Measurements from ENCODE around the gene TNK1.

Gene TNK1

GRCh38 chr17:7426203-7426863, 45.4 kb downstream of the TNK1 start:
- intact Hi-C loops (cut with DNase I) = no loop called here
- DNase-seq = peak in 1 of 10 donors; percentile 47

GRCh38 chr17:7426896-7427489, 46.1 kb downstream of the TNK1 start:
- DNase-seq = peak in 1 of 10 donors; percentile 75
- intact Hi-C loops (cut with DNase I) = no loop called here

- intact Hi-C loops (cut with DNase I) = no loop called here
- DNase-seq = no peak
Measured at GRCh38 chr17:7427549-7427948, 46.7 kb downstream of the TNK1 start.

GRCh38 chr17:7428557-7428956, 47.7 kb downstream of the TNK1 start, which contains the start of gene SPEM3:
Gene SPEM3, plus strand, starts transcription at chr17:7428857. Its CDS starts 46 bp downstream, at chr17:7428903.
- intact Hi-C loops (cut with DNase I) = no loop called here
- no peak for DNase-seq

- intact Hi-C loops (cut with DNase I) = loop anchor here (10.0 kb wide), 1 partner anchor 155 kb away; the partner anchor contains the start of gene MPDU1
- DNase-seq = peak in 1 of 10 donors; percentile 76
Measured at GRCh38 chr17:7429722-7430121, 48.8 kb downstream of the TNK1 start.

DNA sequence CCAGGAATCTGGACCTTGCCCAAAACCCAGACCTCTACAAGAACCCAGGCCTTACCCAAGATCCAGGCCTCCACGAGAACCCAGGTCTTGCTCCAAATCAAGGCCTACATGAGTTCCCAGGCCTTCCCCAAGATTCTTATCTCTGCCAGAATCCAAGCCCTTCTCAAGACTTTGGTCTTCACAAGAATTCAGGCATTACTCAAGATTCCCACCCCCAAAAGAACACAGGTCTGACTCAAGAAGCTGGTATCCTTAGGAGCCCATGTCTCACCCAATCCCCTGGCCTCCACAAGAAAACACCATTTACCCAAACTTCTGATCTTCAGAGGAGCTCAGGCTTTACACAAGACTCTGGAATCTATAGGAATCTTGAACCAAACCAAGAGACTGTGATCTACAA, 50.3 kb downstream of the TNK1 start:
- intact Hi-C loops (cut with DNase I) = loop anchor here (10.0 kb wide), 1 partner anchor 154 kb away; the partner anchor contains the start of gene MPDU1
- DNase-seq = no peak

- intact Hi-C loops (cut with DNase I) = loop anchor here (10.0 kb wide), 1 partner anchor 153 kb away; the partner anchor contains the start of gene MPDU1
- no peak for DNase-seq
Measured at GRCh38 chr17:7432296-7432695, 51.4 kb downstream of the TNK1 start.

DNA sequence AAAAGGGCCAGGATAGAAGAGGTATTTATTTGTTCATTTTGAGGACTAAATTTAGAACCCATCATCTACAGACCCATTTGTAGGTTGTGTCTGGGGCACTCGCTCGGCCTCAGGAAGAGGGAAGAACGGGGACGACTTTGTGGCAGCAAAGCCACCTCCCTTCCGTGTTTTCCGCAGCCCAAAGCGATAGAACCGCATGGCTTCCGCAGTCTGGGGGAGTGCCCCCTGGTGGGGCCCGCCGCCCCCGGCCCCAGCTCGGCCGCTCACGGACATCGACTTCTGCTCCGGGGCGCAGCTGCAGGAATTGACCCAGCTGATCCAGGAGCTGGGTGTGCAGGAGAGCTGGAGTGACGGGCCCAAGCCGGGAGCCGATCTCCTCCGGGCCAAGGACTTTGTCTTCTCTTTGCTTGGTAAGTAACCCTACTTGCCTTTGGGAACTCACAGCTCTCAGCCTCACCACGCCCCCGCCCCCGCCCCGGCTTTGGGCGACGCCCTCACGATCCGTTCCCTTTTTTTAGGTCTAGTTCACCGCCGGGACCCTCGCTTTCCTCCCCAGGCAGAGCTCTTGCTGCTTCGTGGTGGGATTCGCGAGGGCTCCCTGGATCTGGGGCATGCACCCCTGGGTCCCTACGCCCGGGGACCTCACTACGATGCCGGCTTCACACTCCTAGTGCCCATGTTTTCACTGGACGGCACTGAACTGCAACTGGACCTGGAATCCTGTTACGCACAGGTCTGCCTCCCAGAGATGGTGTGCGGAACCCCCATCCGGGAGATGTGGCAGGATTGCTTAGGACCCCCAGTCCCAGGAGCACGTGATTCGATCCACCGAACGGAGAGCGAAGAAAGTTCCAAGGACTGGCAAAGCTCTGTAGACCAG, 55.0 kb downstream of the TNK1 start:
- intact Hi-C loops (cut with DNase I) = loop anchor here (5.0 to 10.0 kb wide), 3 partner anchors 44 to 149 kb away; partner anchors contain the start of genes MPDU1, PLSCR3 and TMEM95
- peak in 1 of 10 donors; percentile 82 for DNase-seq

DNA sequence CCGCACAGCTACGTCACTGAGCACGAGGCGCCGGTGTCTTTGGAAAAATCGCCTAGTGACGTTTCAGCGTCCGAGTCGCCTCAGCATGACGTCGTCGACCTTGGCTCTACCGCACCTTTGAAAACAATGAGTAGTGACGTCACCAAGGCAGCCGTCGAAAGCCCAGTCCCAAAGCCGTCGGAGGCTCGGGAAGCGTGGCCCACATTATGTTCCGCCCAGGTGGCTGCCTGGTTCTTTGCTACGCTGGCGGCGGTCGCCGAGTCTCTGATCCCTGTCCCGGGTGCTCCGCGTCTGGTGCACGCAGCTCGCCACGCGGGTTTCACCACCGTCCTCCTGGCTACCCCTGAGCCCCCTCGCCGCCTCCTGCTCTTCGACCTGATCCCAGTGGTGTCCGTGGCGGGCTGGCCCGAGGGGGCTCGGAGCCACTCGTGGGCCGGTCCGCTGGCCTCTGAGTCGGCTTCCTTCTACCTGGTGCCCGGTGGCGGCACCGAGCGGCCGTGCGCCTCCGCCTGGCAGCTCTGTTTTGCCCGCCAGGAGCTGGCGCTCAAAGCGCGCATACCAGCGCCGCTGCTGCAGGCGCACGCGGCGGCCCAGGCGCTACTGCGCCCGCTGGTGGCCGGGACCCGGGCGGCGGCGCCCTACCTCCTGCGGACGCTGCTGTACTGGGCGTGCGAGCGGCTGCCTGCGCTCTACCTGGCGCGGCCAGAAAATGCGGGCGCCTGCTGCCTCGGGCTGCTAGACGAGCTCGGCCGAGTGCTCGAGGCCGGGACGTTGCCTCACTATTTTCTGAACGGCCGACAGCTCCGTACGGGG, 55.9 kb downstream of the TNK1 start:
- intact Hi-C loops (cut with DNase I) = loop anchor here (1.0 to 10.0 kb wide), 4 partner anchors 44 to 148 kb away; partner anchors contain the start of genes MPDU1, PLSCR3, POLR2A and TMEM95
- DNase-seq = peak in 9 of 10 donors; percentile 53 to 96 (median 65)

DNA sequence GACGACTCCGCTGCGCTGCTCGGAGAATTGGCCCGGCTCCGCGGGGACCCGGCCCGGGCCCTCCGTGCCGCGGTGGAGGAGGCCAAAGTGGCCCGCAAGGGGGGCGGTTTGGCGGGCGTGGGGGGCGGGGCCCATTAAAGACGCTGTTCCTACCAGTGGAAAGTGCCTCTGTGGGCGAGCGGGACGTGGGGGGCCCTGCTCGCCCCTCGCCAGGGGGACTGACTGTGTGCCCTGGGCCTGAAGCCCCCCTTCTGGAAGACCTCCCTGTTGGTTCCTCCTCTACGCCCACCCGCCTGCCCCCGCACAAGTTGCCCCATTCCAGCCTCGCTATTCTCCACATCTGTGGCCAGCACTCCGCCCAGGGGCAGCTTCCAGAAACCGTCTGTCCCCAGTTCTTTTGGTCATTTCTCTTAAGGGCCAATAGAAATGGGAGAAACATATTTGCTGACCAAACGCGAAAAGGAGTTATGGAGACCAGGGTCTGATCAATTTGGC, 56.5 kb downstream of the TNK1 start:
- intact Hi-C loops (cut with DNase I) = loop anchor here (1.0 to 10.0 kb wide), 4 partner anchors 45 to 147 kb away; partner anchors contain the start of genes MPDU1, PLSCR3, POLR2A and TMEM95
- DNase-seq = no peak

DNA sequence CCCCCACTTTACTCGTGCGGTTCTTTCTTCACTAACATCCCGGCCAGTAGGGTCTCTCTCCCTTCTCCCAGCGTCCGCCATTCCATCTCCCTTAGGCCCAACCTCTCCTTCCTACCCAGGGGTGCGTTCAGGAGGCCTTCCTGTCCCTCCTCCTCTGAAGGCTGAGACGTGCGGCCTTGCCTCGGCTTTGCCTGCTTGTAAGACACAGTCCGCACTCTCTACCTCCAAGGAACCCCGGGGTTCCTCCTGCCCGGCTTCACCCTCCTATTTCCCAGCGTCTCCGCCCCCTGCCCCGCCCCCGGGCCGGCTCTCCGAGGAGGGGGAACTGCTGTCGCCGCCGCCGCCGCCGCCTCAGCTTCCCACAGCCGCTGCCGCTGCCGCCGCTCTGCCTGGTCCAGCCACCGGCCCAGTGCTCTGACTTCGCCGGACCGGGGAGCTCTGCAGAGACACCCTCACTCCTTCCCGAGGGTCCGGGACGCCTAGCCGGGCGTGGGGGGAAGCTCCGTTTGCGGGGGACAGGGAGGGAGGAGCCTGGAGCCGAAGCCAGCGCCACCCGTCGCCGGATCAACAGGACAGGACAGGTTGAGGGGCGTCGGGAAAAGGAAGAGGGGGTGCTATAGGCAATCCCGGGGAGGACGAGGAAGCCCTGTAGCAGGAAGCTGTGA, 57.2 kb downstream of the TNK1 start:
- DNase-seq = peak in 9 of 10 donors; percentile 32 to 93 (median 52)
- intact Hi-C loops (cut with DNase I) = loop anchor here (1.0 to 10.0 kb wide), 4 partner anchors 46 to 147 kb away; partner anchors contain the start of genes MPDU1, PLSCR3, POLR2A and TMEM95

DNA sequence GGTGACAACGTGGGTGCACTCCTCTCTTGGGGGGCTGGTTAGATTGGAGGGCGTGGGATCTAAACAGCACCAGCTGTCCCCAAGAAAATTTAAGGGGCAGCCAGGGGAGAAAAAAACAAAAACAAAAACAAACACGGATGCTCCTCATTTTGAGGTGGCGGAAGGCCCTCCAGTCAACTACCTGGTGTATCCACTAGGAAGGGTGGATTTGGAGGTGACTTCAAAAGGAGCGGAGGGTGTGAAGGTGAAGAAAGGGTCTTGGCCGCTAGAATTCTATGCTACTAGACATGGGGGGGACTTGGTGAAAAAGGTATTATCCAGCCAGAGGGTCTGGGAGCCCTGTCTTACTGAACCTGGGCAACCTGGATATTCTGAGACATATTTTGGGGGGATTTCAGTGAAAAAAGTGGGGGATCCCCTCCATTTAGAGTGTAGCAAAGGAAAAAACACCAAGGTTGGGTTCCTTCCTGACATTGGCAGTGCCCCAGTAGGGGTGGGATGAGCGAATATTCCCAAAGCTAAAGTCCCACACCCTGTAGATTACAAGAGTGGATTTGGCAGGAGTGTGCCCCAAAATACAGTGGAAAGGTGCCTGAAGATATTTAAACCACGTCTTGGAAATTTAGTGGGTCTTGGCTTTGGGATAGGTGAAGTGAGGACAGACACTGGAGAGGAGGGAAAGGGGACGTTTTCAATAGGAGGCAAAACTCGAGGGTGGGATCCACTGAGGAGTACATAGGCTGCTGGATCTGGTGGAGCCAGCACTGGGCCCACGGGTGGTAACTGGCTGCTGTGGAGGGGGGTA, 58.0 kb downstream of the TNK1 start:
- DNase-seq = no peak
- intact Hi-C loops (cut with DNase I) = loop anchor here (5.0 to 10.0 kb wide), 3 partner anchors 47 to 146 kb away; partner anchors contain the start of genes MPDU1, PLSCR3 and TMEM95

All from posterior cingulate gyrus (tissue), 11 donors.